GM12891 (cell line): Measurements from ENCODE around the gene SART3.

Experiments
- POLR2A ChIP-seq: IDR thresholded peaks from 2 replicates; pipeline ENCODE4 v1.6.1; 2011; ENCODE audit warnings: low read depth, low read length, control low read depth
- TAF1 ChIP-seq: IDR thresholded peaks from 2 replicates; pipeline ENCODE4 v1.6.1; 2011; ENCODE audit warnings: low read depth, low read length, control low read depth

GRCh38 chr12:108547686-108548085 is 13.3 kb downstream of the SART3 start:
- TF ChIP-seq POLR2A (no peak), TAF1 (no peak)
